PC-3 (cell line): ENCODE measurements around the gene DCUN1D1. TPM values are rescaled to one million over a fixed set of nuclear protein-coding genes. Genes with fewer than 3 reads are reported as not detected.

Experiments used
- ATAC-seq: fragments of 200-7000 bp; cut with Tn5 transposase; 2 replicates; pipeline ENCODE4 v1.9.1; 2020; ENCODE audit warnings: mild to moderate bottlenecking, moderate library complexity
- BruUV-seq: library from RNA; stranded (reverse); fragments of 400-500 nt; replicated peaks from 2 replicates; lab custom pipeline; 2021; lab: Mats Ljungman, UMichigan
- CTCF ChIA-PET: fragments of 300-600 bp; sonication (Branson Sonifier 250); formaldehyde crosslinking; loops from one replicate; lab custom pipeline; 2022; ENCODE audit warnings: antibody characterized with exemption; lab: Charles Lee
- POLR2A ChIA-PET: fragments of 300-600 bp; sonication (Branson Sonifier 250); formaldehyde crosslinking; loops from one replicate; lab custom pipeline; 2022; ENCODE audit warnings: antibody characterized with exemption; ENCODE audit not compliant: unreplicated experiment; lab: Charles Lee
- DNase-seq: peaks from one replicate; pipeline ENCODE4 v3.0.0-alpha.2; 2015
- H2AFZ ChIP-seq: fragments of 300-600 bp; sonication (generic); 2 replicates; pipeline ENCODE4 v1.6.0; 2016; ENCODE audit warnings: antibody characterized with exemption, low read length
- H3F3A ChIP-seq: fragments of 300-600 bp; sonication (generic); one replicate; pipeline ENCODE4 v1.6.0; 2017; ENCODE audit warnings: antibody characterized with exemption, low read length, control low read depth, mild to moderate bottlenecking; ENCODE audit not compliant: unreplicated experiment
- H3K27ac ChIP-seq: fragments of 300-600 bp; sonication (generic); 2 replicates; pipeline ENCODE4 v1.5.1; 2016; ENCODE audit warnings: mild to moderate bottlenecking, low read length
- H3K27me3 ChIP-seq: fragments of 300-600 bp; sonication (generic); 2 replicates; pipeline ENCODE4 v1.6.1; 2016; ENCODE audit warnings: low read length, mixed read lengths
- H3K36me3 ChIP-seq: fragments of 300-600 bp; sonication (generic); 2 replicates; pipeline ENCODE4 v1.6.1; 2016; ENCODE audit warnings: low read depth, mixed run types, low read length, mixed read lengths
- H3K4me1 ChIP-seq: fragments of 300-600 bp; sonication (generic); 2 replicates; pipeline ENCODE4 v1.5.1; 2016; ENCODE audit warnings: low read length; ENCODE audit not compliant: insufficient read depth
- H3K4me2 ChIP-seq: fragments of 300-600 bp; sonication (generic); 2 replicates; pipeline ENCODE4 v1.6.0; 2016; ENCODE audit warnings: low read length
- H3K4me3 ChIP-seq: fragments of 300-600 bp; sonication (generic); 2 replicates; pipeline ENCODE4 v1.5.1; 2016; ENCODE audit warnings: mild to moderate bottlenecking, low read length, mixed read lengths
- H3K79me2 ChIP-seq: fragments of 300-600 bp; sonication (generic); 2 replicates; pipeline ENCODE4 v1.6.1; 2017; ENCODE audit warnings: low read length, mixed read lengths
- H3K9ac ChIP-seq: fragments of 300-600 bp; sonication (generic); 2 replicates; pipeline ENCODE4 v1.6.0; 2016; ENCODE audit warnings: mild to moderate bottlenecking, low read length
- H3K9me2 ChIP-seq: fragments of 300-600 bp; sonication (generic); replicated peaks from 2 replicates; pipeline ENCODE4 v1.6.1; 2016; ENCODE audit warnings: mixed run types, low read length, mixed read lengths
- H3K9me3 ChIP-seq: fragments of 300-600 bp; sonication (generic); 2 replicates; pipeline ENCODE4 v1.6.1; 2016; ENCODE audit warnings: low read length, mixed read lengths
- H4K20me1 ChIP-seq: fragments of 300-600 bp; sonication (generic); 2 replicates; pipeline ENCODE4 v1.6.1; 2016; ENCODE audit warnings: low read length, mixed read lengths
- CTCF ChIP-seq: fragments of 300-600 bp; sonication (generic); conservative IDR thresholded peaks from 2 replicates; pipeline ENCODE4 v1.5.1; 2017; ENCODE audit warnings: antibody characterized with exemption, low read depth, mild to moderate bottlenecking, low read length
- EZH2 ChIP-seq: fragments of 300-600 bp; sonication (generic); IDR thresholded peaks from one replicate; pipeline ENCODE4 v1.6.1; 2017; ENCODE audit warnings: antibody characterized with exemption, mild to moderate bottlenecking, low read length; ENCODE audit not compliant: unreplicated experiment
- EZH2phosphoT487 ChIP-seq: fragments of 300-600 bp; sonication (generic); IDR thresholded peaks from 2 replicates; pipeline ENCODE4 v1.6.1; 2018; ENCODE audit warnings: mild to moderate bottlenecking, antibody characterized with exemption, low read length, borderline replicate concordance
- intact Hi-C: fragments of 100-400 bp; cut with micrococcal nuclease; formaldehyde crosslinking; loops from 2 replicates; pipeline ENCODE4 v1.9.0; 2023
- total RNA-seq: library from RNA; depleted of rRNA; stranded (reverse); fragments of >200 nt; gene quantifications from 2 replicates; pipeline ENCODE4 v1.2.3, GENCODE V29; 2014

The DCUN1D1 gene
- total RNA-seq, 1 experiment from 2014 or later = 39.7 TPM

DNA sequence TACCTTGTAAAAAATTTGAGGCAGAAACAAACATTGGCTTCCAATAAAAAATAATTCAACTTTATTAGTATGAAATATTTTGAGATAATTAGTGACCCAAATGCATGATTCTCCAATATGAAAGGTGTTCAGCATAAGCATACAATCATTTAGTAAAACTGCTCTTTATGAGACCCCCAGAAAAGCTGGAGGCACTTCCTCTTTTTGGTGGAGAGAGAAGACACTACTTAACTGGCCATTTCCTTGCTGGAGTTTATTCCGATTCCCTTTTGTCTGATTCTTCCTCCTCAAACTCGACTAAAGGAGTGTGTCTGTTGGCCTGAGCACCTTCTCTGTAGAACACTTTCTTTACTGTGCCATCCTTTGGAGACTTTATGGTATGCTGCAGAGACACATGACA, 34.8 kb upstream of the DCUN1D1 start:
- Histone ChIP-seq H3K9ac (no peak overlapping the region), H3K9me3 (no peaks in the 10 kb centered on the region), H3K4me1 (no peaks in the 10 kb centered on the region), H3K27ac (no peak overlapping the region), H3K36me3 (peaks cover 7% of the 10 kb centered on the region), H2AFZ (no peak overlapping the region), H3K27me3 (no peaks in the 10 kb centered on the region), H3K4me2 (no peak overlapping the region), H3K79me2 (no peaks in the 10 kb centered on the region), H3K4me3 (no peak overlapping the region), H4K20me1 (no peaks in the 10 kb centered on the region), H3K9me2 (no peaks in the 10 kb centered on the region), H3F3A (no peaks in the 10 kb centered on the region)
- ChIA-PET POLR2A (no interaction called here), CTCF (no interaction called here)
- ATAC-seq = no peak
- no TSS peak for BruUV-seq
- DNase-seq = no peak
- no peak for TF ChIP-seq EZH2
- TF ChIP-seq CTCF = no peak
- TF ChIP-seq EZH2phosphoT487 = no peak
- intact Hi-C loops = no loop called here

DNA sequence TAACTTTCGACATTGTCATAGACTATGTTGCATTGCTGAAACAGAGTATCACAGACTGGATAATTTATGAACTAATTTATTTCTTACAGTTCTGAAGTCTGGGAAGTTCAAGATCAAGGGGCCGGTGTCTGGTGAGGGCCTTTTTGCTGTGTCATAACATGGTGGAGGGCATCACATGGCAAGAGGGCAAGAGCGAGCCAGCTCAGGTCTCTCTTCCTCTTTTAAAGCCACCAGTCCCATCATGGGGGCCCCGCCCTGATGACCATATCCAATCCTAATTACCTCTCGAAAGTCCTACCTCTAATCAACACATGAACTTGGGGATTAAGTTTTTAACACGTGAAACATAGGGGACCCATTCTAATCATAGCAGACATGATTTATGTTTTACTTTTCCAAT, 33.5 kb upstream of the DCUN1D1 start:
- ChIA-PET CTCF (no interaction called here), POLR2A (no interaction called here)
- no peak overlapping the region for H3K27ac ChIP-seq
- BruUV-seq = no TSS peak
- no peaks in the 10 kb centered on the region for H3F3A ChIP-seq
- ATAC-seq (no peak), DNase-seq (no peak)
- H3K36me3 ChIP-seq = peaks cover 7% of the 10 kb centered on the region
- no peaks in the 10 kb centered on the region for H3K9me2 ChIP-seq
- intact Hi-C loops = no loop called here
- H2AFZ ChIP-seq = no peak overlapping the region
- H3K4me1 ChIP-seq = no peaks in the 10 kb centered on the region
- no peaks in the 10 kb centered on the region for H3K79me2 ChIP-seq
- H3K9me3 ChIP-seq = no peaks in the 10 kb centered on the region
- TF ChIP-seq EZH2phosphoT487 (no peak), EZH2 (no peak), CTCF (no peak)
- H3K27me3 ChIP-seq = no peaks in the 10 kb centered on the region
- no peak overlapping the region for H3K4me3 ChIP-seq
- no peaks in the 10 kb centered on the region for H4K20me1 ChIP-seq
- no peak overlapping the region for H3K4me2 ChIP-seq
- no peak overlapping the region for H3K9ac ChIP-seq

- no TSS peak for BruUV-seq
- peaks cover 7% of the 10 kb centered on the region for H3K36me3 ChIP-seq
- no peaks in the 10 kb centered on the region for H3K27me3 ChIP-seq
- H2AFZ ChIP-seq = no peak overlapping the region
- ChIA-PET POLR2A (no interaction called here), CTCF (no interaction called here)
- DNase-seq = no peak
- no peak overlapping the region for H3K4me3 ChIP-seq
- intact Hi-C loops = no loop called here
- no peaks in the 10 kb centered on the region for H4K20me1 ChIP-seq
- no peak overlapping the region for H3K27ac ChIP-seq
- no peak for ATAC-seq
- no peaks in the 10 kb centered on the region for H3K9me3 ChIP-seq
- H3F3A ChIP-seq = no peaks in the 10 kb centered on the region
- no peaks in the 10 kb centered on the region for H3K79me2 ChIP-seq
- no peaks in the 10 kb centered on the region for H3K9me2 ChIP-seq
- H3K4me1 ChIP-seq = no peaks in the 10 kb centered on the region
- H3K9ac ChIP-seq = no peak overlapping the region
- no peak for TF ChIP-seq EZH2phosphoT487
- no peak for TF ChIP-seq CTCF
- TF ChIP-seq EZH2 = no peak
- no peak overlapping the region for H3K4me2 ChIP-seq
Observed at GRCh38 chr3:183013074-183013473, 32.7 kb upstream of the DCUN1D1 start.
